Daoy (cell line): ENCODE results near the gene CCL5. TPM values are rescaled to one million over a fixed set of nuclear protein-coding genes. Genes with fewer than 3 reads are reported as not detected.
A peak's percentile ranks its signal among the peaks of the same experiment; 100 is the strongest.
"Not testable (repeated sequence)": the region's sequence is repeated elsewhere in the genome, so short reads cannot be mapped to it uniquely, and the experiment has no call there.

Source experiments
- DNase-seq: peaks from one replicate; pipeline ENCODE4 v3.0.0-alpha.2; 2015; ENCODE audit warnings: low read depth
- total RNA-seq: library from RNA; depleted of rRNA; stranded (reverse); fragments of >200 nt; shearing (Covaris generic); gene quantifications from 2 replicates; pipeline ENCODE4 v1.2.3, GENCODE V29; 2014

Gene CCL5
- total RNA-seq, 1 experiment from 2014 or later = 9.0 TPM

DNA sequence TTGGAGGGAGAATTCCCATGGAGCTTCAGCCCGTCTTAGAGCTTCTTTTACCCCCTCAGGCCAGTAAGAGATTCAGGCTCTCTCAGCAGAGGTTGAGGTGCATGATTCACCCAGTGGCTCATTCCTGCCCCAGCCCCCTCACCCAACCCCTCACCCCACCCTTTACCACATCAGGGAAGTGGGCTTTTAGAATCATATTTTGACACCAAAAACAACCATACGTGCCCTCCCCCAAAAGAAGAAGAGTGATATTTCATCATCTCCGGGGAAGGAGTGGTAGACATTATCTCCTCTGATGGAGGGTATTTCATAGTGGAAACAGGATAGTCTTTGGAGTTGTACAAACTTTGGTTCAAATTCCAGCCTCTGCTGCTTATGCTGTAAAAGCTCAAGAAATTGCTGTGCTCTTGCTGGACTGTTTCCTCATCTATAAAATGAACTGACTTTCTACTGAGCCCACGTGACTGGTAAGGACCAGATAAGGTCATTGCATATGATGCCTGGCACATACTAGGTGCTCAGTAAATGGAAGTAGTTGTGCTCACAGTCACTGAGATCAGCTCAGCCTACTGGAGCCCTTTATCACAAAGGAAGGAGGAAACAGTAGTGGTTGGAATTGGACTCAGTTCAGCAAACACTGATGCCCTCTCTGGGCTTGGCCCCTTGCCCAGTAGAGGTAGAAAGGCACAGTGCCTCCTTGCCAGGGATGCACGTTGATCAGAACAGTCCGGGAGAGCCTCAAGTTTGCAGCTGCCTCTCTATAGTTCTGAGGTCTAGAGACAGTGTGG, 18.3 kb upstream of the CCL5 start:
- DNase-seq = peak; percentile 69

DNA sequence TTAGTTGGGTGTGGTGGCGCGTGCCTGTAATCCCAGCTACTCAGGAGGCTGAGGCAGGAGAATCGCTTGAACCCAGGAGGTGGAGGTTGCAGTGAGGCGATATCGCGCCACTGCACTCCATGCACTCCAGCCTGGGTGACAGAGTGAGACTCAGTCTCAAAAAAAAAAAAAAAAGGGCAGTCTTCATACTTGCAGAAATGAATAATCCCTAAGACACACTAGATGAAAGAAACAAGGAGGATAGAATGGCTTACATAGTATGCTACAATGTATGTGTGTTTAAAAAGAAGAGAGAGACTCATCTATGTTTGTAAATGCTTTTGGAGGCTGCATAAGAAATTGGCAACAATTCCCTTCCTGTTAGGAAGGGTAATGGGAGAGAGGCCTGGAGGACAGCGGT, 17.6 kb upstream of the CCL5 start:
- DNase-seq = not testable (repeated sequence)

DNA sequence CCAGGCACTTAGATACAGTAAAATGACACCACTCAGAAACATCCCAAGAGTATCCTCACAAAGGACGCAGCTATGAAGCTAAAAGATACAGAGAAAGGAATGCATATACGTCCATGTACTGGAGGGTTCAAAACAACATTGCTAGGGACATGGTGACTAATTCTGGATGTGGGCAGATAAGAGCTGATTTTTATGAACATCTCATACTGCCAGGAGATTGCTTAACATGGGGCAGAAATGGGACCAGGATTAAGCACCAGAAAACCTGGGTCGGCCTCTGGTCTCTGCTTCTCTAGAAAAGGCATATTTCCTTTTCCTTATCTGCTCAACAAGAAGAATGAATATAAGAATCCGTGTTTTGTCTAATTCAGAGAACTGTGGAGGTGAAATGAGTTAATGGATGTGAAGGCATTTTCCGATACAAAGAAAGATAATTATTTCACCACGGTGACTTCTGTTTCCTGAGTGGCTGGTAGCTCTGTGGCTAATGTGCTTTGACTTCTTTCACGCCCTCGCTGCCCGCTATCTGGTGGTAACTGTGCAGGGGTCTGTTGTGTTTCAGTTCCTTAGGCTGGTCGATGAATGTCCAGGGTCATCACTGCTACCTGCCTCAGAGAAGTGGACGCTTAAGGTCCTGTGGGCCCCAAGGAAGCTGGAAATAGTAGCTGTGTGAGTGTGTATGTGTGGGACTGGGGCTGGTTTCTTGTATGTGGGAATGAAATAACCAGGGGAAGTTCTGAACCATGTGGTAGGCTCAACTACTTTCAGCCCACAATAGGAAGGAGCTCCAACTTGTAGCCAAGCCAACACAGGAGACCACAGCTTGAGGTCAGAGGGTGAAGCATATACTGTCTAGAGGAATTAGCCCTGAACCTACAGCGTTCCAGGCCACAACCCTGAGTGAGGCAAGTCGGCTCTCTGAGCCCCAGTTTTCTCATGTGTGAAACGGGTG, 15.8 kb upstream of the CCL5 start:
- DNase-seq = no peak

DNA sequence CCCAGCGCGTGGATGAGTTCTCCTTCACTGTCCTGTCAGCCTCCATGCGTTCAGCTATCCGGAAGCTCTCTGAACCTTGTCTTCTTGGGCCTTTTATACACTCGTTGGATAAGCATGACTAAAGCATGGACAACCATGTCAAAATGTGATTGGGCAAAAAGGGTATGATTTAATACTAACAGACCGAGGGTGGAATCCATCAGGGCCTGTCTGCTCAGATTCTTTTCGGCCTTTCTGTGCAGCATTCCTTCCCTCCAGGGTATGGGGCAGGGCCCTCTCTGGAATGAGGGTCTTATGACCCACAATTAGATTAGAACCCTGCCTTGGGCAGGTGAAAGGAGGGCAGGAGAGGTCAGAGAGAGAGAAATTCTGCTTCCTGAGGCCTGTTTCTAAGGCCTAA, 14.0 kb upstream of the CCL5 start:
- no peak for DNase-seq

DNA sequence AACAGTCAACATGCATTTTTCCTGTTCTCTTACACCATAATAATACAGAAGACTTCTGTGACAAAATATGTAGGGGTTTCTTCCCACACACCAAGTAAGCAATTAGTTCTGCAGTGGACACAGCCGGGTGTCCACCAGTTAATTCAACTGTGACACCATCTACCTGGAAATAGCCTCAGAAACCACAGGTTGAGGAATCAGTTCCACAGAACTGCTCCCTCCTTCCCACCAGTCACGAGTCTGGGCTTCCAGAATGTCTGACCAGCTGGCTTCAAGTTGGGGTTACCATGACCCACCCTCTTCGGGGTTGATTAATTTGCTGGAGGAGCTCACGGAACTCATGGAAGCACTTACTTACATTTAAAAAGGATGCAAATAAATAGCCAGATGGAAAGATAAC, 13.6 kb upstream of the CCL5 start:
- no peak for DNase-seq

DNA sequence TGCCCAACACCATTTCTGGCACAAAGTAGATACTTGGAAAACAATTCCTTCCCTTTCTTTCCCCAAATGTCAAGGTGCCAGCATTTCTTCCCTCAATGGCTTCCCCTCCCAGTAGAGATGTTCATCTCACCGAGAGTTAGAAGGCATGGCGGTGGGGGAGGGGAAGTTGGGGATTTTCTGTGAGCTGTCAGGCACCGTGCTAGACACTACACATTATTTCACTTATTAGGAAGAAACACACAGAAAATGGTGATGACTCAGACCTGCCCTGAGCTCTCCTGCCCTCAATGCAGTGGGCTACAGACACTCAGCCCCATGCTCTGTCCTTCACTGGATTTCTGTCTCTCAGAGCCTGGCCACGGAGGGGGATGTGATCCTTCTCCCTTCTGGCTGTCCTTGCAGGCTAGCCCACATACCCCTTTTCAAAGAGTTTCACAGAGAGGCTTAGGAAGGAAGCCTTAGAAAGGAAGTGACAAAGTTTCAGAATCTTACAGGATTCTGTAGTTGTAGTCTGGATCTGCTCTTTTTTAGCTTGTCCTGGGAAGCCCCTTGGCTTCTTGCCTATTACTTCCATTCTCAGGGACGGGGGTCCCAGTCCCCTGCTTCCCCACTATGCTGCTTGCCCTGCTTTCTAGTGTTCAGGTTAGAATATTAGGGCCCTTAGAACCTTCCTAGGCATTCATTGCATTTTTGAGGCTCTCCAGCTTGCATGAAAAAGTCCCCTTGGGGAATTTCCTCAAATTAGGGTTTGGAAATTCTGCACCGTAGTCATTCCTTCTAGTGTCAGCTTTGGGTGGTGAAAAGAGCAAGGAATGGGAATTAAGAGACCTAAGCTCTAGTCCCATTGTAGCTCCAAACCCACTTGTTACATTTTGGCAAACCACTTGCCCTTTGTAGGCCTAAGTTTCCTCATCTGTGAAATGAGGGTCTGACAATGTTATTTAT, 12.2 kb upstream of the CCL5 start:
- DNase-seq = peak; percentile 30

DNA sequence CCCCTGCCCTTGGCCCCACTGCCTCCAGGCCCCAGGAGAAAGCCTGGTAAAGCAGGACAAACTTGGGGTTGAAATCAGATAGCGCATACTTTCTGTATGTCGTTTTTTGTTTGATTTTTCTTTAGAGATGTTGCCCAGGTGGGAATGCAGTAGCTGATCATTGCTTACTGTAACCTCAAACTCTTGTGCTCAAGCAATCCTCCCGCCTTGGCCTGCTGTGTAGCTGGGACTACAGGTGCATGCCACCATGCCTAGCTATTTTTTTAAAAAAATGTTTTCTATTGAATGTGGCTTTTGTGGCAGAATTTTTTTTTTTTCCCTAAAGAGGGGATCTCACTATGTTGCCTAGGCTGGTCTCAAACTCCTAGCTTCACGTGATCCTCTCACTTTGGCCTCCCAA, 11.1 kb upstream of the CCL5 start:
- DNase-seq = no peak

DNA sequence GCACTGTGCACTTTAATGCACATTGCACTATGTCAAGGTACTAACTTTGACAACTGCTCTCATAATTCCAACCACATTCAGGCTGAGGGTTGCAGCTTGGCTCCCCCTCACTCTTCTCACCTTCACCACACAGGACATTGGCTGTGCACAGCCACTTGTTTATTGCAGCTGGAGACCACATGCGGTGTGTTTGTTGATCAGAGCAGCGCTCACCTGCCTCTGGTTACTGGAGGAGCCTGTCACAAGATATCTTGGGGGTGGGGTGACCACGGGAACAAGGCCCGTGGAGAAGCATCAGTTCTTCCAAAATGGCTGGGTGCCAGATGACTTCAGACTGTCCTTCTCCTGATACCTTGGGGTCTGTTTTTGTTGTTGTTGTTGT, 10.6 kb upstream of the CCL5 start:
- DNase-seq = no peak

DNA sequence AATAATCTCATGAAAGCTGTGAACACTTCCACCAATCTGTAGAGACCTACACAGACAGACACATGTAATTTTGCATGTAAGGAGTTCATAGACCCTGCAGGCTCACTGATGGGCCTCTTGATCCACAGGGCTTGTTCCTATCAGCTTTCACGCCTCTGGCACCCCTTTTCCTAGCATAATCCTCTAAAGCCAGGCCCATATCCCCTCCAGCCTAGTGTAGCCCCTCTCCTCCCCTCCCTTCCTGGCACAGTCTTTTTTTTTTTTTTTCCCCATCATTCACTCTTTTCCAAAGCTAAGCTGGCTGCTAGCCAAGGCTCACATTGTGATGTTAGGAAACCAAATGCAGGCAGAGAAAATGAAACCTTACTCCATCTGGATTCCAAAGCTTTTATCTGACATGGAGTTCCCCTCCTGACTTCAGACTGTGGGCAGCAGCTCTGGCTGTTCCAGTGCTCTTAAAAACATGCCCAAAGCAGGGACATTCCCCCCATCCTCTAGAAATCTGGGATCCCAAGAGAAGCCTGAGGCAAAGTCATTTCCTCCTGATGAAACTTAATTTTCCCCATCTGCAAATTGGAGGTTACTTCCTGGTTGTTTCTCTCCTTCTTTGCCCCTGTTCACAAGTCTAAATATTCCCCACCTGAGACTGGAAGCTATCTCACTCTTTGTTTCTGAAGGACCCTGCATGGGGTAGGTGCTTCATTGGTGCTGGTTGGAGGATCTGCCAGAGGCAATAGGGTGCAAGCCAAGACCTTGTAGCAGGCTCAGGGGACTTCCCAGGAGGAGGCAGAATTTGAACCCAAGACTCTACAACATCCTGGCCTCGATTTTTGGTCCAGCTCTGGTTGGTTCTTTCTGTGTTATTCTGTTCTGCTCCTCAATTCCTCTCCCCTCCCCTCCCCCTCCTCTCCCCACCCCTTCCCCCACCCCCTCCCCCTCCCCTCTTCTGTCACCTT, 9.9 kb upstream of the CCL5 start:
- DNase-seq = peak; percentile 68

DNA sequence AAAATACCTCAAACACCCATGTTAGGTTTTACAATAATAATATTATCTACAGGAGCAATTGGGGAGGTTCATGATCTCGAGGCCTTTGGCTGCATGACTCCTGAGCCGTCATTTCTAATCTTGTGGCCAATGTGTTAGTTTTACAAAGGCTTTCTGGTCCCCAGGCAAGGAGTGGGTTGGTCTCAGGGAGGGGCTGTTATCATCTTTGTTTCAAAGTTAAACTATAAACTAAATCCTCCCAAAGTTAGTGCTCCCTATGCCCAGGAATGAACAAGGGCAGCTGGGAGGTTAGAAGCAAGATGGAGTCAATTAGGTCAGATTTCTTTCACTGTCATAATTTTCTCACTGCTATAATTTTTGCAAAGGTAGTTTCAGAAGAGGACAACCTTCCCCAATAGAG, 9.1 kb upstream of the CCL5 start:
- DNase-seq = no peak

DNA sequence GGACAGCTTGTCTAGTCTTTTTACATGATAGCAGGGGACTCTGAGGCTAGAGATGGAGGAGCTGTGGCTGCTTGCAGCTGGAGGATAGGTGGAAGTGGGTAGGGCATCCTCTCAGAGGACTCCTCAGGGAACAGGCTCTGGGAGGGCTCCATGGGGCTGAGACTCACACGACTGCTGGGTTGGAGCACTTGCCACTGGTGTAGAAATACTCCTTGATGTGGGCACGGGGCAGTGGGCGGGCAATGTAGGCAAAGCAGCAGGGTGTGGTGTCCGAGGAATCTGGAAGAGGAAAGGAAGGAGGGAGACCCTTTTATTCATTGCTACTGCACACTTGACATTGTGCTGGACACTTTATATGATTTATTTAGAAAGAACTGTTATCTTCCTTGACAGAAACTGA, 1.8 kb downstream of the CCL5 start:
- DNase-seq = no peak

DNA sequence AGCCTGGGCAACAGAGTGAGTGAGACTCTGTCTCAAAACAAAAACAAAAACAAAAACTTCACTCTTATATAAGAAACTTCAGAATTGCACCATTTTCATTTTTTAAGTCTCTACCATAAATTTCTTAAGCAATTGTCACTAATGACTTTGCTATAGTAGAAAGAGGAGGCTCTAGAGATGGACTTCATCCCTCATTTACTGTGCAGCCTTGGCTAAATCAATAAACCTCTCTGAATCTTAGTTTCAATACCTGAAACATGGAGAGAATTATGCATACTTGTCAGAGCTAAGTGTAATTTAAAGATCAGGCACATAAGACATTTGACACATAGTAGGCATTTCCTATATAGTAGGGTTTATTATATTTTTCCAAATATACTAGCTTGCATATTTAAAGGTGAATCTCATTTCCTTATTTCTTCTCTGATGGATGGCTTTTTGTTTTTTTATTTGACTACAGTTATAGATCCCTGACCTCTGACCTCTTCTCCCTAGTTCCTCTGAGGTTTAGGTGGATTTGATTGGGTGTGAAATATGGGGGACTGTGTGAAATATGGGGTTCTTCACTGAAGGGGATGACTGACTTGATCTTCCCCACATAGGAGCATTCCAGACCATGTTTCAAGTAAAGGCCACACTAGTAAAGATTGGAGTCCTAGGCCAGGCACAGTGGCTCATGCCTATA, 2.7 kb downstream of the CCL5 start:
- DNase-seq = no peak

DNA sequence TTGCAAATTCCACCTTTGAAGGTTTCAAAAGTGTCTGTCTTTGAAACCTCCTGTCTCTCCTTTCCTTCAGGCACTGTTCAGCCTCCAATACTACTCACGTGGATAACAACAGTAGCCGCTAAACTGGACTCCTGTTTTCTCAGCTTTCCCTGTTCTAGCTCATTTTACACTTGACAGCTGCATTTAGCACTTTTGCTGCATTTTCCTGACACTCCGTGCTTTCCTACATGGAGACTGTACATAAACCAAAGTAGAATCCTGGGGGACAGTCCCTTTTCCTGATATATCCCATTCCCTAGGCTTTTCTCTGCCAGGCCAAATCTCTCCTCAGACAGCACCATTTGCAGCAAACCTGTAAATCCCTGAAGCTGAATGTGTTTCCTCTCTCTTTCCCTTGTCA, 3.6 kb downstream of the CCL5 start:
- no peak for DNase-seq

DNA sequence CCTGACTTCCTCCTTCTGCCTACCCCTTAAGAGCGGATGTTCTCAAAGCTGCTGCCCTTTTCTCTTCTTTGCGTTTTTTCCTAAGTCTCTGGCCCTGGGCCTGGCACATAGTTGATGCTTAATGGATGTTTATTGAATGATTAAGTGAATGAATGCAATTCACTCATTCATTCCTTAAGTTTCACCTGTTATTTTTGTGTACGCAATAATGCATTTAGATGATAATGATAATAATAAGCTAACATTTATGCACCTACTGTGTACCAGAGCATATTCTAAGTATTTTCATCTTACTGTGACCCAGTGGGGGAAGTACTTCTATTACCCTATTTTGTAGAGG, 4.4 kb downstream of the CCL5 start:
- DNase-seq = no peak

DNA sequence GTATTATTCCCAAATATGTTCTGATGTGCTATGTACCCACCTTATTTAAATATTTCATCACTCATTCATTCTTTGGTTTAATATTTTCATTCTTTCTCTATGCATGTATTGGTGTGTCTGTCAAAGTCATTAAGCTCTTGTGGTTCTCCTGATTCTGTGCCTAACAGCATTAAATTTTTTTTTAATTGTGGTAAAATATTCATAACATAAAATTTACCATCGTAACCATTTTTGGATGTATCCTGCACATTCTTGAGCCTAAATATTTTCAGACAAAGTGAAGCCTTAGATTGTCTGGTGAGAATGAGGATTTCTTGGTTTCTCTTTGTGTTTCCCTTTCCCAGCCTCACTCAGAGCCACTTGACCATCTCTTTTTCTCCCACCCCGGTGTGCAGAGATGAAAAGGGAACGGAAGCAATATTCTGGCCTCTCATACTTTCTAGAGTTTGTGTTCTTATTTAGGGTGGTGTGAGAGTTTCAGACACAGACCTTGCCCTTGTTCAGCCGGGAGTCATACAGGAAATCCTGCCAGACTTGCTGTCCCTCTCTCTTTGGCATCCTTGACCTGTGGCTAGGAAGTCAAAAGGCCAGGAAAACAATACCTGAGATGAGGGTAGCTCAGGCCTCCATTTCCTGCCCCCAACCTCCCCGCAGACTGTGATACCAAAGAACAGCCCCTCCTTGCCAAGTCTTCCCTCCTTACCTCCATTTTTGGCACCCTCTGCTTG, 4.9 kb downstream of the CCL5 start:
- no peak for DNase-seq

DNA sequence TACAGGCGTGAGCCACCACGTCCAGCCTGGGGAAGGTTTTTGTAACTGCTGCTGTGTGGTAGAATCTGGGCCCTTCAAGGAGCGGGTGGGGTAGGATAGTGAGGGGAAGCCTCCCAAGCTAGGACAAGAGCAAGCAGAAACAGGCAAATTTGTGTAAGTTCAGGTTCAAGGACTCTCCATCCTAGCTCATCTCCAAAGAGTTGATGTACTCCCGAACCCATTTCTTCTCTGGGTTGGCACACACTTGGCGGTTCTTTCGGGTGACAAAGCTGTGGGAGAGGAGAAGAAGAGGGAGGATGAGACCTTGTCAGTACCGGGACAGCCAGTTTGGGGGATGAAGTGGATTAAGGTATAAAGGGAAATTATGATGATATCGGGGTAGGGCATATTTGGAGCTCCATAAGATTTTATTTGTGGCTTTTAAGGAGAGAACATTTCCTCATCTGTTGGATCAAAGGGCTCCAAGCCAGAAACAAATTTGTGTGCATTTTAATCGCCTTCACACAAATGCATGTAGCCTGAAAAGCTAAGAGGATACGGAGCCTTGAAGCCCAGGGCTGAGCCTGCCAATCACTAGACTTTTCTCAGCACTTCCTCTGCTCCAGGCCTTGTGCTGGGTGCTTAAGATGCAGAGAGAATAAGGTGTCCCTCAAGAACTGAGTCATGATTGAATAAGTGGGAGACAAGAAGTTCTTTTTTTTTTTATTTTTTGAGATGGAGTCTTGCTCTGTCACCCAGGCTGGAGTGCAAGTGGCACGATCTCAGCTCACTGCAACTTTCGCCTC, 7.8 kb downstream of the CCL5 start:
- DNase-seq = no peak

DNA sequence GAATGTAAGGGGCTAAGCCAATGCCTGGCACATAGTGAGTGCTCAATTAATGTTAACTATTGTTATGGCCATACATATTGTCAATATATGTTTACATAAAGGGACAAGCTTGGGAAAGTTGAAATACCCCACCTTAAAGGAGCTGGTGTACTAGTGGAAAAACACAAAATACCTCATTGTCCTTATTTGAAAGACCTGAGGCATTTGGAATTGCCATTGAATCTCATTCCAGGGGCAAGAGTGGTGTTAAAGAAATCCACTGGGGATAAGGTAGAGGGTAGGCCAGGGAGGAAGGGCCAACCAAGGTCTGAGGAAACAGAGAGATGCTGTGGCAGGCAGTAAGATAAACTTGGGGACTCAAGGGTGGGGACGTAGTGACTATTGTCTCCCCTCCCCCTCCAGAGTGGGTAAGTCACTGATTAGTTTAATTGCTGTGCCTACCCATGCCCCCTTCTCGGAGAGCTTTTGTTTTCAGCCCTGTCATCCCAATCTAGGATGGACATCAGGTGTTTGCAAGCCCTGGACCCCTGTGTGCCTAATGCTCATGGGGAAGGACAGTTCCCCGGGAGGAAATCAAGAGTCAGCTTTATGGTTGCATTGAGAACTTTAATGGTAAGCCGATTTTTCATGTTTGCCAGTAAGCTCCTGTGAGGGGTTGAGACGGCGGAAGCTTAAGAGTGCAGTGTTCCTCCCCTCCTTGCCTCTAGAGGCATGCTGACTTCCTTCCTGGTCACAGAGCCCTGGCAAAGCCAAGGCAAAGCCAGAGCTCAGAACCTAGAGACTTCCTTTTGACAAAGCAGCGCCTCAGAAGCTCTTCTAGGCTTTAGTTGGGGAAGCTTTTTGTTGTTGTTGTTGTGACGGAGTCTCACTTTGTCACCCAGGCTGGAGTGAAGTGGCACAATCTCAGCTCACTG, 9.0 kb downstream of the CCL5 start:
- DNase-seq = no peak

DNA sequence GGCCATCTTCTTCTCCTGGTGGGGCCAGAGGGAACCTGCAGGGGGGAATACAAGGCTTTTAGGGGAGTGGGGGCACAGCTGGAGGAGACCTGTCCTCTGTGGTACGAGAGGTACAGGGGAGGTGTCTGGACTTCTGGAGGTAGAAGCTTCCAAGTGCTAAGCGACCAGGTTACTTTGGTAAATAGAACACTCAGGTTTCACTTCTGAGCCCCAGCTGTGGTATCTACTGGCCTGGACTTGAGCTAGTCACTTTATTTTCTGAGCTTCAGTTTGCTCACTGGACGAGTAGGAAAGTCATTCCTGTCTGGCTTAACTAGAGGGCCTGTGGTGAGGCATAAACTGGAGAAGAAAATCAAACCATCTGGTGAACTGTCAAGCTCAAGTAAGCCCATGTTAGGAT, 11.4 kb downstream of the CCL5 start, which contains the start of gene HEATR9:
HEATR9 (minus strand) TSS at position 155 of the 400 bp plus-strand sequence; CDS start at position 6, 149 bp downstream.
- DNase-seq = no peak
